D721Med (cell line): ENCODE data around the gene SMCHD1.

Experiments used
- DNase-seq: peaks from one replicate; pipeline ENCODE4 v3.0.0; 2011; ENCODE audit warnings: low spot score; ENCODE audit not compliant: insufficient read length
- FAIRE-seq: peaks from 2 replicates; lab custom pipeline; 2011; peaks lifted over from hg19 to GRCh38; lab: Jason Lieb, UNC
- TF ChIP-seq, protein P1 (sequence below): IDR thresholded peaks from 2 replicates; pipeline ENCODE4 v1.5.1; 2012; ENCODE audit warnings: mild to moderate bottlenecking, control low read depth; ENCODE audit not compliant: insufficient read depth; ENCODE audit errors: missing control alignments

SMCHD1 gene

DNA sequence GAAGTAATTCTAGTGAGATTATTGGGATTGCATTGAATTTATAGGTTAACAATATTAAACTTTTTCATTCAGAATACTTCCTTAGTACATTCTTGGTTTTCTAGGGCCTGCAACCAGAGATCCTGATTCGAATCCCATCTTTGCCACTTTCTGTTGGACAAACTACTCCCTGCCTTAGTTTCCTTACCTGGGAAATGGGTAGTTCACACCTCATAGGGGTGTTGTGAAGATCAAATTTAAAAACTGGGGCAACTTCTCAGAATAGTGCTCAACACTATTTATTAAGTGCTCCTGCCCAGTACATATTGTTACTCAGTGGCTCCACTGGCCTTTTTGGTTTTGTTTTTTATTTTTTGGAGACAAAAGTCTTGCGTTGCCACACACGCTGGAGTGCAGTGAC, 43.5 kb downstream of the SMCHD1 start:
- TF ChIP-seq, protein P1, sequence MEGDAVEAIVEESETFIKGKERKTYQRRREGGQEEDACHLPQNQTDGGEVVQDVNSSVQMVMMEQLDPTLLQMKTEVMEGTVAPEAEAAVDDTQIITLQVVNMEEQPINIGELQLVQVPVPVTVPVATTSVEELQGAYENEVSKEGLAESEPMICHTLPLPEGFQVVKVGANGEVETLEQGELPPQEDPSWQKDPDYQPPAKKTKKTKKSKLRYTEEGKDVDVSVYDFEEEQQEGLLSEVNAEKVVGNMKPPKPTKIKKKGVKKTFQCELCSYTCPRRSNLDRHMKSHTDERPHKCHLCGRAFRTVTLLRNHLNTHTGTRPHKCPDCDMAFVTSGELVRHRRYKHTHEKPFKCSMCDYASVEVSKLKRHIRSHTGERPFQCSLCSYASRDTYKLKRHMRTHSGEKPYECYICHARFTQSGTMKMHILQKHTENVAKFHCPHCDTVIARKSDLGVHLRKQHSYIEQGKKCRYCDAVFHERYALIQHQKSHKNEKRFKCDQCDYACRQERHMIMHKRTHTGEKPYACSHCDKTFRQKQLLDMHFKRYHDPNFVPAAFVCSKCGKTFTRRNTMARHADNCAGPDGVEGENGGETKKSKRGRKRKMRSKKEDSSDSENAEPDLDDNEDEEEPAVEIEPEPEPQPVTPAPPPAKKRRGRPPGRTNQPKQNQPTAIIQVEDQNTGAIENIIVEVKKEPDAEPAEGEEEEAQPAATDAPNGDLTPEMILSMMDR = no peak
- DNase-seq = no peak
- peak; percentile 25 for FAIRE-seq

DNA sequence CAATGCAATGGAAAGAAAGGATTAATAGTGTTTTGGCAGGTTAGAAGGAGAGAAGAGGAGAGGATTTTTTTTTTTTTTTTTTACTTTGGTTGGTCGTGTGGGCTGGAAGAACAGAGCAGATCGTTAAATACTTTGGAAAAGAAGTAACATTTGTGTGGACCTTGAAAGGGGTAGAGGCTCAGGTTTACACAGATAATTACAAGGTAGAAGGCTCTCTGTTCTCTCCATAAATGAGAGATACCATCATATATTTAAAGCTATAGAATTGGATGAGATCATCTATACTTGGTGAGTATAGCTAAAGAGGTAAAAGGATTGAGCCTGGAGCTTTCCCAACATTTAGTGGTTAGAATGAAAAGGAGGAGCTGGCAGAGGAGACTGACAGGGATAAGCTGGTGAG, 49.0 kb downstream of the SMCHD1 start:
- no peak for FAIRE-seq

DNA sequence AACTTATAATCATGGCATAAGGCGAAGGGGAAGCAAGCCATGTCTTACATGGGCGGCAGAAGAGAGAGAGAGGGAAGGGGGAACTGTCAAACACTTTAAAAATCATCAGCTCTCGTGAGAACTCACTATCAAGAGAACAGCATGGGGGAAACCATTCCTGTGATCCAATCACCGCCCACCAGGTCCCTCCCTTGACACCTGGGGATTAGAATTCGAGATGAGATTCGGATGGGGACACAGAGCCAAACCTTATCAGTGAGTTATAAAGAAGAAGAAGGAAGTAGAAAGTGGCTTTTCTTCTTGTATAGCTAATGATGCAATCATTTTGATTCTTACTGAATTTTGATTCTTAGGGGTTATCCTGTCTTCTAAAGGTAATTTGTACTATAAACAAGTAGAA, 51.4 kb downstream of the SMCHD1 start:
- DNase-seq = no peak
- TF ChIP-seq, protein P1 = no peak
- peak; percentile 58 for FAIRE-seq

More for the DNA sequence above, 49.0 kb downstream of the SMCHD1 start:
- no peak for DNase-seq
- TF ChIP-seq, protein P1 = no peak

GRCh38 chr18:2707551-2708168, 52.1 kb downstream of the SMCHD1 start:
- FAIRE-seq (peak; percentile 64), DNase-seq (no peak)
- TF ChIP-seq, protein P1 = no peak

GRCh38 chr18:2709316-2709715, 53.8 kb downstream of the SMCHD1 start:
- FAIRE-seq (no peak), DNase-seq (no peak)
- TF ChIP-seq, protein P1 = no peak

- no peak for DNase-seq
These were observed 58.6 kb downstream of the SMCHD1 start for GRCh38 chr18:2714140-2714539.

DNA sequence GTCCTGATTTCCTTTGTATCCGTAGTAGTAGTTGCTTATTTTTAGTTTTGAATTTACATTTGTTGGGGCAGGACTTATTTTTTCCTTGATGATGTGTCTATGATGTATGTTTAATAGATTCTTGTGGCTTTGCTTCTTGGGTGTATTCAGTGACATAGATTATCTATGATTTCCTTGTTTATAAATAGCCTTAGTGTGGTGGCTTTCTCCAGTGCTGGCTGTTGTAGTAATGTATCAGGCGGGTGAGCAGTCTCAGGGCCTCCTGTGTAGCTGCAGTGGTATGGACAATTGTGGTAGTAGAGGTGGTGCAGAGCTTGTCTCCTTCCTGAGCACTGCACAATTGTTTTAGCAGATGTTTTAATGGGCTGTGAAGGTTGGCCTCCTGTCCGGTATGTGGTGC, 60.5 kb downstream of the SMCHD1 start:
- FAIRE-seq (no peak), DNase-seq (no peak)
- TF ChIP-seq, protein P1 = no peak

More at GRCh38 chr18:2714140-2714539, 58.6 kb downstream of the SMCHD1 start:
- no peak for FAIRE-seq
- TF ChIP-seq, protein P1 = no peak
